Fibroblast of lung (primary cell): ENCODE data around the gene NBEA. TPM values are rescaled to one million over a fixed set of nuclear protein-coding genes. Genes with fewer than 3 reads are reported as not detected.

ENCODE experiments used
- DNase-seq, 2 donors: peaks; one replicate each; pipeline versions ENCODE4 v3.0.0 to v3.0.0-alpha.2; 2010; ENCODE audit warnings: low read depth in 2 of 2
- H2AFZ ChIP-seq: 2 replicates; pipeline ENCODE4 v1.5.1; 2012; ENCODE audit warnings: low read length, control low read depth, inconsistent platforms
- H3K27ac ChIP-seq: 2 replicates; pipeline ENCODE4 v1.5.1; 2011; ENCODE audit warnings: low read length, control low read depth; ENCODE audit not compliant: insufficient read depth
- H3K27me3 ChIP-seq: 2 replicates; pipeline ENCODE4 v1.5.1; 2011; ENCODE audit warnings: mild to moderate bottlenecking, low read length; ENCODE audit not compliant: control insufficient read depth, insufficient read depth
- H3K36me3 ChIP-seq: 2 replicates; pipeline ENCODE4 v1.5.1; 2011; ENCODE audit warnings: low read length; ENCODE audit not compliant: control insufficient read depth, insufficient read depth
- H3K4me1 ChIP-seq: 2 replicates; pipeline ENCODE4 v1.5.1; 2011; ENCODE audit warnings: low read length; ENCODE audit not compliant: control insufficient read depth, insufficient read depth; ENCODE audit errors: extremely low read depth
- H3K4me2 ChIP-seq: 2 replicates; pipeline ENCODE4 v1.5.1; 2011; ENCODE audit warnings: low read length, control low read depth; ENCODE audit not compliant: insufficient read depth; ENCODE audit errors: extremely low read depth
- H3K4me3 ChIP-seq, 4 experiments: fragments of 200-600 bp in 1 of 4; sonication (generic) in 1 of 4; replicated peaks in 1 of 4; 2 replicates each; pipeline ENCODE4 v1.5.1; 2011 to 2016; ENCODE audit warnings: low read length in 4 of 4, low read depth in 3 of 4, mild to moderate bottlenecking in 3 of 4, control low read depth in 2 of 4, inconsistent platforms in 1 of 4, mixed read lengths in 1 of 4; ENCODE audit not compliant: insufficient read depth in 1 of 4; ENCODE audit errors: control extremely low read depth in 1 of 4
- H3K79me2 ChIP-seq: 2 replicates; pipeline ENCODE4 v1.5.1; 2012; ENCODE audit warnings: mild to moderate bottlenecking, low read length, inconsistent platforms; ENCODE audit not compliant: control insufficient read depth, insufficient read depth
- H3K9ac ChIP-seq: 2 replicates; pipeline ENCODE4 v1.5.1; 2011; ENCODE audit warnings: mild to moderate bottlenecking, low read length, control low read depth; ENCODE audit not compliant: insufficient read depth
- H3K9me3 ChIP-seq: 2 replicates; pipeline ENCODE4 v1.5.1; 2012; ENCODE audit warnings: low read depth, low read length; ENCODE audit not compliant: control insufficient read depth, insufficient read depth
- H4K20me1 ChIP-seq: 2 replicates; pipeline ENCODE4 v1.5.1; 2011; ENCODE audit warnings: low read length; ENCODE audit not compliant: control insufficient read depth, insufficient read depth; ENCODE audit errors: extremely low read depth
- CTCF ChIP-seq, 2 donors: IDR thresholded peaks in 1 of 2; conservative IDR thresholded peaks in 1 of 2; 1 replicate in 1 of 2; 2 replicates in 1 of 2; pipeline ENCODE4 v1.5.1; 2011 to 2012; ENCODE audit warnings: low read length in 2 of 2, control low read depth in 1 of 2, inconsistent platforms in 1 of 2, low read depth in 1 of 2, mild to moderate bottlenecking in 1 of 2
- EZH2 ChIP-seq: IDR thresholded peaks from 2 replicates; pipeline ENCODE4 v1.5.1; 2012; ENCODE audit warnings: low read length, control low read depth, mild to moderate bottlenecking; ENCODE audit errors: missing control alignments
- polyA plus RNA-seq, 2 donors: library from polyadenylated mRNA; depleted of rRNA in 1 of 2; stranded (reverse) in 1 of 2; unstranded in 1 of 2; fragments of >200 nt; gene quantifications; 2 replicates each; pipeline ENCODE4 v1.2.1, GENCODE V29; 2011 to 2012; ENCODE audit warnings: missing spikeins in 1 of 2
- total RNA-seq: library from RNA; depleted of rRNA; stranded (reverse); fragments of >200 nt; gene quantifications from 2 replicates; pipeline ENCODE4 v1.2.1, GENCODE V29; 2014

NBEA gene
- total and polyA plus RNA-seq, 2 donors (not counting 1 experiment from before 2014, with no cell fraction given) = 3.6 to 7.8 TPM

GRCh38 chr13:35164324-35164932 lies 222.4 kb downstream of the NBEA start:
- no peaks in the 10 kb centered on the region for H3K36me3 ChIP-seq
- H4K20me1 ChIP-seq = no peaks in the 10 kb centered on the region
- peak; percentile 37 to 55 for DNase-seq
- H3K27ac ChIP-seq = no peak overlapping the region
- H3K79me2 ChIP-seq = no peaks in the 10 kb centered on the region
- no peak overlapping the region for H2AFZ ChIP-seq
- no peaks in the 10 kb centered on the region for H3K4me1 ChIP-seq
- no peak overlapping the region for H3K4me2 ChIP-seq
- H3K9me3 ChIP-seq = no peaks in the 10 kb centered on the region
- no peak overlapping the region for H3K9ac ChIP-seq
- H3K27me3 ChIP-seq = no peaks in the 10 kb centered on the region
- TF ChIP-seq EZH2 = no peak
- TF ChIP-seq CTCF (conservative IDR thresholded peaks at IDR 0.05 in 1 of 2, IDR thresholded peaks at IDR 0.05 in 1 of 2; ENCODE audit: low read depth in 1 of 2, low read length in 2 of 2) = peak; percentile 54 to 60
- no peak overlapping the region for H3K4me3 ChIP-seq

- Histone ChIP-seq H3K27me3 (no peaks in the 10 kb centered on the region), H3K36me3 (no peaks in the 10 kb centered on the region), H3K79me2 (no peaks in the 10 kb centered on the region), H3K9me3 (no peaks in the 10 kb centered on the region), H3K27ac (no peak overlapping the region), H3K4me2 (no peak overlapping the region), H3K4me3 (no peak overlapping the region), H4K20me1 (no peaks in the 10 kb centered on the region), H3K9ac (no peak overlapping the region), H2AFZ (no peak overlapping the region), H3K4me1 (no peaks in the 10 kb centered on the region)
- no peak for TF ChIP-seq EZH2
- TF ChIP-seq CTCF (conservative IDR thresholded peaks at IDR 0.05 in 1 of 2, IDR thresholded peaks at IDR 0.05 in 1 of 2; ENCODE audit: low read depth in 1 of 2, low read length in 2 of 2) = no peak
- no peak for DNase-seq
These were observed 223.1 kb downstream of the NBEA start for GRCh38 chr13:35165205-35165604.

GRCh38 chr13:35179494-35179893 lies 237.4 kb downstream of the NBEA start:
- DNase-seq = peak in 1 of 2 donors; percentile 56
- H3K79me2 ChIP-seq = no peaks in the 10 kb centered on the region
- H3K9me3 ChIP-seq = no peaks in the 10 kb centered on the region
- no peaks in the 10 kb centered on the region for H3K27me3 ChIP-seq
- H4K20me1 ChIP-seq = no peaks in the 10 kb centered on the region
- no peak for TF ChIP-seq CTCF (conservative IDR thresholded peaks at IDR 0.05 in 1 of 2, IDR thresholded peaks at IDR 0.05 in 1 of 2; ENCODE audit: low read depth in 1 of 2, low read length in 2 of 2)
- no peak for TF ChIP-seq EZH2
- H3K4me2 ChIP-seq = no peak overlapping the region
- H2AFZ ChIP-seq = no peak overlapping the region
- no peaks in the 10 kb centered on the region for H3K4me1 ChIP-seq
- H3K9ac ChIP-seq = no peak overlapping the region
- no peak overlapping the region for H3K4me3 ChIP-seq
- no peaks in the 10 kb centered on the region for H3K36me3 ChIP-seq
- no peak overlapping the region for H3K27ac ChIP-seq
